HEK293 (cell line): ENCODE data around the gene PCBD2.

Experiments
- CTCF ChIA-PET: fragments of 350-600 bp; formaldehyde crosslinking; extraction: SDS; loops from one replicate; lab custom pipeline; 2021; ENCODE audit warnings: antibody characterized with exemption; lab: Yijun Ruan, JAX
- POLR2A ChIA-PET: fragments of 300-600 bp; formaldehyde crosslinking; extraction: SDS; loops from one replicate; lab custom pipeline; 2020; ENCODE audit warnings: antibody characterized with exemption, inconsistent platforms; lab: Yijun Ruan, JAX
- H3K27ac ChIP-seq: fragments of 200-500 bp; sonication (Bioruptor generic); 2 replicates; pipeline ENCODE4 v1.5.1; 2014; ENCODE audit warnings: low read depth, low read length, control low read depth, inconsistent platforms; ENCODE audit errors: extremely low read depth
- H3K36me3 ChIP-seq, 2 experiments: fragments of 200-500 bp in 1 of 2; sonication (Bioruptor generic) in 1 of 2; 1 replicate in 1 of 2; 2 replicates in 1 of 2; pipeline ENCODE4 v1.5.1; 2014 to 2017; ENCODE audit warnings: inconsistent platforms in 2 of 2, low read length in 2 of 2; ENCODE audit not compliant: control insufficient read depth in 2 of 2, insufficient read depth in 1 of 2
- H3K4me1 ChIP-seq: fragments of 200-500 bp; sonication (Bioruptor generic); 2 replicates; pipeline ENCODE4 v1.5.1; 2014; ENCODE audit warnings: mild to moderate bottlenecking, low read length, inconsistent platforms; ENCODE audit not compliant: control insufficient read depth, insufficient read depth
- H3K4me3 ChIP-seq: 2 replicates; pipeline ENCODE4 v1.5.1; 2011; ENCODE audit warnings: low read depth, mild to moderate bottlenecking, control low read depth, low read length, moderate library complexity
- H3K9me3 ChIP-seq: fragments of 200-500 bp; sonication (Bioruptor generic); 2 replicates; pipeline ENCODE4 v1.5.1; 2014; ENCODE audit warnings: low read depth, low read length, inconsistent platforms; ENCODE audit not compliant: control insufficient read depth, insufficient read depth
- BCL11A ChIP-seq: fragments of 450-650 bp; formaldehyde crosslinking; IDR thresholded peaks from 2 replicates; pipeline ENCODE4 v1.5.1; 2016; ENCODE audit warnings: low read depth, missing biosample characterization, missing genetic modification characterization
- BCL11B ChIP-seq: fragments of 450-650 bp; formaldehyde crosslinking; IDR thresholded peaks from 2 replicates; pipeline ENCODE4 v1.5.1; 2016; ENCODE audit warnings: low read depth, missing biosample characterization, missing genetic modification characterization
- EGR2 ChIP-seq: fragments of 450-650 bp; formaldehyde crosslinking; IDR thresholded peaks from 2 replicates; pipeline ENCODE4 v1.5.1; 2016; ENCODE audit warnings: low read depth, missing biosample characterization, missing genetic modification characterization
- HOXC10 ChIP-seq: sonication (generic); formaldehyde crosslinking; IDR thresholded peaks from 2 replicates; pipeline ENCODE4 v1.8.1; 2023; ENCODE audit warnings: mild to moderate bottlenecking, missing genetic modification reagents
- KLF8 ChIP-seq: fragments of 450-650 bp; formaldehyde crosslinking; IDR thresholded peaks from 2 replicates; pipeline ENCODE4 v1.5.1; 2016; ENCODE audit warnings: missing biosample characterization, missing genetic modification characterization
- OSR2 ChIP-seq: fragments of 450-650 bp; formaldehyde crosslinking; IDR thresholded peaks from 2 replicates; pipeline ENCODE4 v1.5.1; 2016; ENCODE audit warnings: missing biosample characterization, missing genetic modification characterization
- PRDM1 ChIP-seq: fragments of 450-650 bp; formaldehyde crosslinking; IDR thresholded peaks from 2 replicates; pipeline ENCODE4; 2016; ENCODE audit warnings: missing biosample characterization, missing genetic modification characterization
- PRDM10 ChIP-seq: fragments of 450-650 bp; formaldehyde crosslinking; IDR thresholded peaks from 2 replicates; pipeline ENCODE4 v1.5.1; 2016; ENCODE audit warnings: missing biosample characterization, missing genetic modification characterization
- SCRT1 ChIP-seq: fragments of 450-650 bp; formaldehyde crosslinking; IDR thresholded peaks from 2 replicates; pipeline ENCODE4 v1.5.1; 2016; ENCODE audit warnings: missing biosample characterization, missing genetic modification characterization, borderline replicate concordance
- SCRT2 ChIP-seq: fragments of 450-650 bp; formaldehyde crosslinking; IDR thresholded peaks from 2 replicates; pipeline ENCODE4 v1.5.1; 2016; ENCODE audit warnings: missing biosample characterization, missing genetic modification characterization
- ZBTB1 ChIP-seq: fragments of 450-650 bp; formaldehyde crosslinking; IDR thresholded peaks from 2 replicates; pipeline ENCODE4 v1.5.1; 2016; ENCODE audit warnings: missing biosample characterization, missing genetic modification characterization
- ZBTB20 ChIP-seq: fragments of 450-650 bp; formaldehyde crosslinking; IDR thresholded peaks from 2 replicates; pipeline ENCODE4 v1.5.1; 2016; ENCODE audit warnings: missing biosample characterization, missing genetic modification characterization
- ZBTB8A ChIP-seq: fragments of 450-650 bp; formaldehyde crosslinking; IDR thresholded peaks from 2 replicates; pipeline ENCODE4 v1.5.1; 2016; ENCODE audit warnings: missing biosample characterization, missing genetic modification characterization
- ZFHX2 ChIP-seq: fragments of 450-650 bp; formaldehyde crosslinking; conservative IDR thresholded peaks from 2 replicates; pipeline ENCODE4 v1.5.1; 2016; ENCODE audit warnings: missing biosample characterization, missing genetic modification characterization
- ZFP69B ChIP-seq: fragments of 450-650 bp; formaldehyde crosslinking; IDR thresholded peaks from 2 replicates; pipeline ENCODE4 v1.5.1; 2016; ENCODE audit warnings: missing biosample characterization, missing genetic modification characterization
- ZNF311 ChIP-seq: fragments of 450-650 bp; formaldehyde crosslinking; IDR thresholded peaks from 2 replicates; pipeline ENCODE4 v1.5.1; 2017; ENCODE audit warnings: missing biosample characterization, missing genetic modification characterization, borderline replicate concordance
- ZNF362 ChIP-seq: fragments of 450-650 bp; formaldehyde crosslinking; IDR thresholded peaks from 2 replicates; pipeline ENCODE4 v1.5.1; 2016; ENCODE audit warnings: missing biosample characterization, missing genetic modification characterization
- ZNF394 ChIP-seq: fragments of 450-650 bp; formaldehyde crosslinking; IDR thresholded peaks from 2 replicates; pipeline ENCODE4 v1.5.1; 2016; ENCODE audit warnings: missing biosample characterization, missing genetic modification characterization, mild to moderate bottlenecking, moderate library complexity, borderline replicate concordance
- ZNF544 ChIP-seq: fragments of 450-650 bp; formaldehyde crosslinking; IDR thresholded peaks from 2 replicates; pipeline ENCODE4 v1.5.0; 2017; ENCODE audit warnings: missing biosample characterization, missing genetic modification characterization
- ZNF560 ChIP-seq: fragments of 450-650 bp; formaldehyde crosslinking; IDR thresholded peaks from 2 replicates; pipeline ENCODE4 v1.5.1; 2017; ENCODE audit warnings: missing biosample characterization, missing genetic modification characterization, borderline replicate concordance
- ZNF580 ChIP-seq: fragments of 450-650 bp; formaldehyde crosslinking; IDR thresholded peaks from 2 replicates; pipeline ENCODE4 v1.5.1; 2016; ENCODE audit warnings: missing biosample characterization, missing genetic modification characterization
- ZNF600 ChIP-seq: fragments of 450-650 bp; formaldehyde crosslinking; IDR thresholded peaks from 2 replicates; pipeline ENCODE4 v1.5.1; 2016; ENCODE audit warnings: missing biosample characterization, missing genetic modification characterization
- ZNF639 ChIP-seq: fragments of 450-650 bp; formaldehyde crosslinking; IDR thresholded peaks from 2 replicates; pipeline ENCODE4 v1.5.1; 2016; ENCODE audit warnings: missing biosample characterization, missing genetic modification characterization
- ZNF660 ChIP-seq: fragments of 450-650 bp; IDR thresholded peaks from 2 replicates; pipeline ENCODE4 v1.5.1; 2018; ENCODE audit warnings: missing biosample characterization, mild to moderate bottlenecking, missing genetic modification characterization
- ZNF776 ChIP-seq: fragments of 450-650 bp; formaldehyde crosslinking; IDR thresholded peaks from 2 replicates; pipeline ENCODE4 v1.5.0; 2017; ENCODE audit warnings: missing biosample characterization, missing genetic modification characterization, borderline replicate concordance

PCBD2 gene

GRCh38 chr5:134874831-134875655 lies 29.9 kb upstream of the PCBD2 start (continued):
- peak; percentile 9 for TF ChIP-seq ZBTB20 (tag by site-specific recombination)
- no peak for TF ChIP-seq ZNF639
- peak; percentile 98 for TF ChIP-seq ZNF600 (tag by site-specific recombination)
- TF ChIP-seq ZNF362 (tag by site-specific recombination), result 0 out of 2 replicates have a peak, but pooled peaks have one; percentile 22
- TF ChIP-seq BCL11B (tag by site-specific recombination), result 0 out of 2 replicates have a peak, but pooled peaks have one; percentile 23
- peak; percentile 35; the same call in 1 of the 2 replicates for TF ChIP-seq PRDM10 (tag by site-specific recombination)
- TF ChIP-seq ZNF394 (tag by site-specific recombination), result no peak
- TF ChIP-seq ZBTB1 (tag by site-specific recombination), result no peak
- TF ChIP-seq ZNF311 (tag by site-specific recombination), result no peak
- TF ChIP-seq OSR2 (tag by site-specific recombination), result peak; percentile 74
- TF ChIP-seq ZNF580, result no peak
- TF ChIP-seq PRDM1 (tag by site-specific recombination), result peak; percentile 79
- TF ChIP-seq EGR2 (tag by site-specific recombination), result no peak
- TF ChIP-seq ZNF660 (tag by site-specific recombination), result no peak; the same call in 1 of the 2 replicates
- peak; percentile 76 for TF ChIP-seq ZFP69B
- peak; percentile 88 for TF ChIP-seq SCRT2 (tag by site-specific recombination)
- TF ChIP-seq ZBTB8A (tag by site-specific recombination), result peak; percentile 70

- Histone ChIP-seq H3K27ac (no peak overlapping the region), H3K4me1 (no peaks in the 10 kb centered on the region; the same call in 1 of the 2 replicates), H3K9me3 (no peaks in the 10 kb centered on the region), H3K36me3 (peaks cover 0 to 13% of the 10 kb centered on the region in 2 experiments; a peak in 1 of 3 replicates), H3K4me3 (no peak overlapping the region)
- ChIA-PET POLR2A (no interaction called here), CTCF (interaction anchor here (1.2 kb wide), 1 partner anchor 27 kb away, joined by 4 read pairs; the partner anchor contains the start of gene PCBD2)
- TF ChIP-seq BCL11A (tag by site-specific recombination) (no peak), KLF8 (tag by site-specific recombination) (no peak), SCRT1 (tag by site-specific recombination) (0 out of 2 replicates have a peak, but pooled peaks have one; percentile 64), ZFHX2 (tag by site-specific recombination) (no peak), ZNF544 (tag by site-specific recombination) (0 out of 2 replicates have a peak, but pooled peaks have one; percentile 8), ZNF560 (no peak), HOXC10 (no peak), ZNF776 (no peak)
These were observed 27.8 kb upstream of the PCBD2 start for GRCh38 chr5:134877159-134877558.
